ENCODE data around the gene PRKCA. TPM values are rescaled to one million over a fixed set of nuclear protein-coding genes. Genes with fewer than 3 reads are reported as not detected.

The PRKCA gene
- total and polyA plus RNA-seq, 10 of the 15 experiments (the other 5 are each of a cell fraction or from before 2014, with no cell fraction given) = 0.11 to 14.6 (median 0.72) TPM

DNA sequence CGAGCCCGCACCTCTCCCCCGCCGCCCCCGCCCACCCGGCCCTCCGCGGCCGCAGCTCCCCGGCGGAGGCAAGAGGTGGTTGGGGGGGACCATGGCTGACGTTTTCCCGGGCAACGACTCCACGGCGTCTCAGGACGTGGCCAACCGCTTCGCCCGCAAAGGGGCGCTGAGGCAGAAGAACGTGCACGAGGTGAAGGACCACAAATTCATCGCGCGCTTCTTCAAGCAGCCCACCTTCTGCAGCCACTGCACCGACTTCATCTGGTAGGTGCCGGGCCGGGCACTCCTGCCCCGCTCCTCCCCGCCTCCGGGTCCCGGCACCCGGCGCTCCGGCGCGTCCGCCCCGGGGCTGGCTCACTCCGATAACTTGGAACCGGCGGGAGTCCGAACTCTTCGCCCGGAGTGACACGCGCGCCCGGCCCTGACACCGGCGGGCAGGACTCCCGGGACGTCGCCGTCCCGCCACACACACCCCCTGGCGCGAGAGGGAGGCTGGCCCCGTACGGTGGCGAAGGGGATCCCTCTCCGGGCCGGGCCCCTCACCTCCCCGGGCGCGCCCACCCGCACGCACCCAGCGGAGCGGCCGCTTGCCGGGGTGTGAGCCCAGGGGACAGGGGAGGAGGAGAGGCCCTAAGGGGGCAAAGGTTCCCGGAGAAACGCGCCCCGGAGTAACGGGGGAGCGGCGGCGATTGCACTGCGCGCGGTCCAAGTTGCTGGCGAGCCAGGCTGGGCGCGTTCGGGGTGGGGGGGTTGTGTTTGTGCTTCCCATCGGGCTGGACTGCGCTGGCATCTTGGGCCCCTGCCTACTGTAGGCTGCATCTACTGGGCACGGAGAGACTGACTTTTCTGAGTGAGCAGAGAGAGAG lies 581 bp downstream of the PRKCA start:
- Histone ChIP-seq H3K36me3 (ENCODE audit: control insufficient read depth in 2 of 2, insufficient read depth in 2 of 2, low read length in 1 of 2) (no peaks in the 10 kb centered on the region), H2AFZ (ENCODE audit: control insufficient read depth, low read depth, low read length) (peak overlapping the region; percentile 65), H3K9ac (ENCODE audit: control insufficient read depth, insufficient read depth, low read length) (no peak overlapping the region), H3K27me3 (replicated peaks in 1 of 2; ENCODE audit: control insufficient read depth in 2 of 2, insufficient read depth in 2 of 2, low read length in 1 of 2) (peaks cover 0 to 11% of the 10 kb centered on the region in 2 experiments; a peak in 2 of 4 replicates), H3K9me3 (replicated peaks; ENCODE audit: control insufficient read depth, insufficient read depth, low read length) (no peaks in the 10 kb centered on the region), H3K79me2 (ENCODE audit: control insufficient read depth, insufficient read depth, low read length) (no peaks in the 10 kb centered on the region), H3K4me2 (ENCODE audit: control insufficient read depth, insufficient read depth) (peak overlapping the region; percentile 80), H4K20me1 (ENCODE audit: control insufficient read depth, insufficient read depth) (no peaks in the 10 kb centered on the region), H3K4me1 (ENCODE audit: control insufficient read depth, insufficient read depth, low read length) (no peaks in the 10 kb centered on the region), H3K4me3 (peak overlapping the region; percentile 60), H3K27ac (ENCODE audit: control insufficient read depth, insufficient read depth) (no peak overlapping the region)
- SMC1A ChIA-PET (ENCODE audit: uncharacterized antibody, unreplicated experiment) = no interaction called here
- RAD21 ChIA-PET (ENCODE audit: unreplicated experiment) = interaction anchor here (0.6 kb wide), 1 partner anchor 26 kb away, joined by 3 read pairs; no protein-coding TSS in a partner anchor
- no TSS peak for BruUV-seq (replicated peaks)
- in situ Hi-C loops (cut with MboI) = no loop called here
- FAIRE-seq = no peak
- WGBS (ENCODE audit: insufficient coverage, insufficient replicate concordance, low lambda C conversion rate, missing lambda C conversion rate) = 3% methylated on average over 51 of the region's 91 CpGs
- peak; percentile 57 for ATAC-seq
- intact Hi-C loops (cut with micrococcal nuclease; ENCODE audit: unreplicated experiment) = loop anchor here (5.0 kb wide), 2 partner anchors 124 to 369 kb away; no protein-coding TSS in a partner anchor
- CTCF ChIA-PET = no interaction called here
- POLR2A ChIA-PET = no interaction called here
- TF ChIP-seq MEF2B (IDR thresholded peaks at IDR 0.05; ENCODE audit: partially characterized antibody, poor library complexity, severe bottlenecking) (no peak), LARP7 (IDR thresholded peaks at IDR 0.05) (peak; percentile 47; the same call in 1 of the 2 replicates), BMI1 (IDR thresholded peaks at IDR 0.05; ENCODE audit: borderline replicate concordance) (no peak), SRF (IDR thresholded peaks at IDR 0.05; ENCODE audit: low read depth in 2 of 2, low read length in 2 of 2) (no peak), STAT3 (IDR thresholded peaks at IDR 0.05; ENCODE audit: low read depth, low read length) (no peak), NFXL1 (IDR thresholded peaks at IDR 0.05; ENCODE audit: borderline replicate concordance) (no peak), FOS (IDR thresholded peaks at IDR 0.05; ENCODE audit: borderline replicate concordance, extremely low read depth, insufficient read length) (no peak), MXI1 (IDR thresholded peaks at IDR 0.05; ENCODE audit: low read depth, low read length) (peak; percentile 52; the same call in 1 of the 2 replicates), RCOR1 (conservative IDR thresholded peaks at IDR 0.05; ENCODE audit: low read depth, low read length) (no peak), HDAC6 (IDR thresholded peaks at IDR 0.05; ENCODE audit: unreplicated experiment) (peak; percentile 72), NBN (IDR thresholded peaks at IDR 0.05) (0 out of 2 replicates have a peak, but pooled peaks have one; percentile 53), IKZF1 (conservative IDR thresholded peaks at IDR 0.05) (peak; percentile 13; the same call in 1 of the 2 replicates), BHLHE40 (IDR thresholded peaks at IDR 0.05; ENCODE audit: borderline replicate concordance in 1 of 2, low read depth in 2 of 2, low read length in 1 of 2) (peak; percentile 20 to 45; a peak in 3 of 4 replicates), GATAD2B (conservative IDR thresholded peaks at IDR 0.05; ENCODE audit: low read depth) (0 out of 2 replicates have a peak, but pooled peaks have one; percentile 33)
- TF ChIP-seq, protein P1, sequence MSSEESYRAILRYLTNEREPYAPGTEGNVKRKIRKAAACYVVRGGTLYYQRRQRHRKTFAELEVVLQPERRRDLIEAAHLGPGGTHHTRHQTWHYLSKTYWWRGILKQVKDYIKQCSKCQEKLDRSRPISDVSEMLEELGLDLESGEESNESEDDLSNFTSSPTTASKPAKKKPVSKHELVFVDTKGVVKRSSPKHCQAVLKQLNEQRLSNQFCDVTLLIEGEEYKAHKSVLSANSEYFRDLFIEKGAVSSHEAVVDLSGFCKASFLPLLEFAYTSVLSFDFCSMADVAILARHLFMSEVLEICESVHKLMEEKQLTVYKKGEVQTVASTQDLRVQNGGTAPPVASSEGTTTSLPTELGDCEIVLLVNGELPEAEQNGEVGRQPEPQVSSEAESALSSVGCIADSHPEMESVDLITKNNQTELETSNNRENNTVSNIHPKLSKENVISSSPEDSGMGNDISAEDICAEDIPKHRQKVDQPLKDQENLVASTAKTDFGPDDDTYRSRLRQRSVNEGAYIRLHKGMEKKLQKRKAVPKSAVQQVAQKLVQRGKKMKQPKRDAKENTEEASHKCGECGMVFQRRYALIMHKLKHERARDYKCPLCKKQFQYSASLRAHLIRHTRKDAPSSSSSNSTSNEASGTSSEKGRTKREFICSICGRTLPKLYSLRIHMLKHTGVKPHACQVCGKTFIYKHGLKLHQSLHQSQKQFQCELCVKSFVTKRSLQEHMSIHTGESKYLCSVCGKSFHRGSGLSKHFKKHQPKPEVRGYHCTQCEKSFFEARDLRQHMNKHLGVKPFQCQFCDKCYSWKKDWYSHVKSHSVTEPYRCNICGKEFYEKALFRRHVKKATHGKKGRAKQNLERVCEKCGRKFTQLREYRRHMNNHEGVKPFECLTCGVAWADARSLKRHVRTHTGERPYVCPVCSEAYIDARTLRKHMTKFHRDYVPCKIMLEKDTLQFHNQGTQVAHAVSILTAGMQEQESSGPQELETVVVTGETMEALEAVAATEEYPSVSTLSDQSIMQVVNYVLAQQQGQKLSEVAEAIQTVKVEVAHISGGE (CRISPR knock-in tag; IDR thresholded peaks at IDR 0.05) = no peak
- TF ChIP-seq, protein P2, sequence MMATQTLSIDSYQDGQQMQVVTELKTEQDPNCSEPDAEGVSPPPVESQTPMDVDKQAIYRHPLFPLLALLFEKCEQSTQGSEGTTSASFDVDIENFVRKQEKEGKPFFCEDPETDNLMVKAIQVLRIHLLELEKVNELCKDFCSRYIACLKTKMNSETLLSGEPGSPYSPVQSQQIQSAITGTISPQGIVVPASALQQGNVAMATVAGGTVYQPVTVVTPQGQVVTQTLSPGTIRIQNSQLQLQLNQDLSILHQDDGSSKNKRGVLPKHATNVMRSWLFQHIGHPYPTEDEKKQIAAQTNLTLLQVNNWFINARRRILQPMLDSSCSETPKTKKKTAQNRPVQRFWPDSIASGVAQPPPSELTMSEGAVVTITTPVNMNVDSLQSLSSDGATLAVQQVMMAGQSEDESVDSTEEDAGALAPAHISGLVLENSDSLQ (IDR thresholded peaks at IDR 0.05) = no peak
- DNase-seq (ENCODE audit: low read depth, low spot score) = no peak

Data from GM12878 (cell line).